Kidney (tissue), 14 donors: Measurements from ENCODE around the gene CHST1. TPM values are rescaled to one million over a fixed set of nuclear protein-coding genes. Genes with fewer than 3 reads are reported as not detected.

Experiments
- DNase-seq, 5 donors: peaks; one replicate each; pipeline ENCODE4 v3.0.0-alpha.2; 2013 to 2020
- FAIRE-seq: peaks from 2 replicates; lab custom pipeline; 2012; peaks lifted over from hg19 to GRCh38; lab: Jason Lieb, UNC
- H3K27ac ChIP-seq, 2 donors: one replicate each; pipeline ENCODE4 v1.7.0; 2013; ENCODE audit warnings: low read depth in 2 of 2, low read length in 2 of 2, inconsistent platforms in 1 of 2
- H3K27me3 ChIP-seq: one replicate; pipeline ENCODE4 v1.7.1; 2013; ENCODE audit warnings: low read length, inconsistent platforms; ENCODE audit not compliant: control insufficient read depth, insufficient read depth
- H3K36me3 ChIP-seq, 3 donors: one replicate each; pipeline versions ENCODE4 v1.7.0 to v1.7.1; 2013; ENCODE audit warnings: low read length in 3 of 3, control low read depth in 1 of 3, inconsistent platforms in 1 of 3; ENCODE audit not compliant: insufficient read depth in 3 of 3, control insufficient read depth in 2 of 3
- H3K4me1 ChIP-seq, 3 donors: one replicate each; pipeline versions ENCODE4 v1.7.0 to v1.7.1; 2013; ENCODE audit warnings: low read length in 3 of 3, inconsistent platforms in 1 of 3, low read depth in 1 of 3; ENCODE audit not compliant: control insufficient read depth in 2 of 3, insufficient read depth in 2 of 3
- H3K4me3 ChIP-seq, 3 donors: one replicate each; pipeline versions ENCODE4 v1.7.0 to v1.8.1; 2013; ENCODE audit warnings: low read length in 3 of 3, control low read depth in 1 of 3, inconsistent platforms in 1 of 3
- H3K9ac ChIP-seq, 3 donors: one replicate each; pipeline versions ENCODE4 v1.7.0 to v1.7.1; 2013; ENCODE audit warnings: low read length in 3 of 3, control low read depth in 1 of 3, inconsistent platforms in 1 of 3
- H3K9me3 ChIP-seq, 3 donors: one replicate each; pipeline versions ENCODE4 v1.7.0 to v1.7.1; 2013; ENCODE audit warnings: low read length in 3 of 3, control low read depth in 1 of 3, inconsistent platforms in 1 of 3; ENCODE audit not compliant: control insufficient read depth in 2 of 3, insufficient read depth in 1 of 3
- CTCF ChIP-seq: IDR thresholded peaks from 3 replicates; pipeline ENCODE4 v1.5.1; 2012; ENCODE audit warnings: mild to moderate bottlenecking, moderate library complexity, borderline replicate concordance; ENCODE audit not compliant: insufficient read depth; ENCODE audit errors: extremely low read depth
- intact Hi-C: fragments of 100-400 bp; cut with DNase I; formaldehyde crosslinking; loops from one replicate; pipeline ENCODE4 v1.11.1; 2022
- polyA plus RNA-seq: library from polyadenylated mRNA; stranded (reverse); fragments of 350-450 nt; fragmentation: Illumina TruSeq; extraction: RNeasy Lipid Tissue Mini Kit (QIAGEN cat#74804); gene quantifications from one replicate; pipeline ENCODE4 v1.2.3, GENCODE V29; 2014; ENCODE audit warnings: low read depth, low replicate concordance; ENCODE audit not compliant: insufficient read depth
- total RNA-seq: library from RNA; stranded (reverse); fragmentation: NEBNext Ultra II Directional; extraction: Animal tissue kit (Norgen Biotek cat#: 25700); gene quantifications from one replicate; pipeline ENCODE4 v1.2.1, GENCODE V29; 2021
- donor health status: control.
- donor health status: control.
- donor health status: control.
- donor health status: control.
- donor health status: control.
- donor health status: DM: yes; HTN: yes; CAD: no.
- donor health status: Normal renal cell carcinoma (clear cell type).

The CHST1 gene
- total and polyA plus RNA-seq, 2 donors from 2014 or later = 2.8 to 2.9 TPM

- FAIRE-seq (no peak), DNase-seq (no peak)
- Histone ChIP-seq H3K4me3 (no peak overlapping the region), H3K27me3 (no peaks in the 10 kb centered on the region), H3K9ac (no peak overlapping the region), H3K36me3 (no peaks in the 10 kb centered on the region), H3K4me1 (no peaks in the 10 kb centered on the region), H3K27ac (no peak overlapping the region), H3K9me3 (no peaks in the 10 kb centered on the region)
- no peak for TF ChIP-seq CTCF
- intact Hi-C loops = no loop called here
These were observed 33.5 kb upstream of the CHST1 start for GRCh38 chr11:45698777-45699497.

- Histone ChIP-seq H3K9me3 (no peaks in the 10 kb centered on the region), H3K4me1 (no peaks in the 10 kb centered on the region), H3K36me3 (no peaks in the 10 kb centered on the region), H3K9ac (no peak overlapping the region), H3K27ac (no peak overlapping the region), H3K27me3 (no peaks in the 10 kb centered on the region), H3K4me3 (no peak overlapping the region)
- intact Hi-C loops = no loop called here
- no peak for TF ChIP-seq CTCF
- no peak for FAIRE-seq
- DNase-seq = no peak
These were observed 27.5 kb upstream of the CHST1 start for GRCh38 chr11:45692808-45693453.

- intact Hi-C loops = no loop called here
- Histone ChIP-seq H3K36me3 (no peaks in the 10 kb centered on the region), H3K9ac (no peak overlapping the region), H3K27me3 (no peaks in the 10 kb centered on the region), H3K4me3 (no peak overlapping the region), H3K4me1 (no peaks in the 10 kb centered on the region), H3K27ac (no peak overlapping the region), H3K9me3 (no peaks in the 10 kb centered on the region)
- no peak for TF ChIP-seq CTCF
- no peak for DNase-seq
- no peak for FAIRE-seq
These were observed 23.1 kb upstream of the CHST1 start for GRCh38 chr11:45688472-45689033.
